HEK293T (cell line): ENCODE data around the gene UVSSA.
"Not testable (repeated sequence)": the region's sequence is repeated elsewhere in the genome, so short reads cannot be mapped to it uniquely, and the experiment has no call there.

ENCODE experiments used
- CTCF ChIA-PET: fragments of 350-600 bp; formaldehyde crosslinking; extraction: SDS; loops from one replicate; lab custom pipeline; 2021; ENCODE audit warnings: antibody characterized with exemption, inconsistent platforms; lab: Yijun Ruan, JAX
- POLR2A ChIA-PET: fragments of 350-600 bp; formaldehyde crosslinking; extraction: SDS; loops from one replicate; lab custom pipeline; 2020; ENCODE audit warnings: antibody characterized with exemption, inconsistent platforms; lab: Yijun Ruan, JAX
- DNase-seq: peaks from one replicate; pipeline ENCODE4 v3.0.0; 2012; ENCODE audit warnings: mixed read lengths; ENCODE audit errors: extremely low spot score
- ARNT ChIP-seq: fragments of 450-650 bp; IDR thresholded peaks from 2 replicates; pipeline ENCODE4 v1.6.1; 2017; ENCODE audit warnings: mild to moderate bottlenecking
- BHLHE40 ChIP-seq: fragments of 450-650 bp; IDR thresholded peaks from 2 replicates; pipeline ENCODE4 v1.6.1; 2016; ENCODE audit warnings: mild to moderate bottlenecking, moderate library complexity, borderline replicate concordance
- CTBP1 ChIP-seq: fragments of 450-650 bp; IDR thresholded peaks from 2 replicates; pipeline ENCODE4 v1.6.1; 2016; ENCODE audit warnings: borderline replicate concordance
- ELF4 ChIP-seq: fragments of 450-650 bp; IDR thresholded peaks from 2 replicates; pipeline ENCODE4 v1.6.1; 2017; ENCODE audit warnings: antibody characterized with exemption
- FOXA1 ChIP-seq: fragments of 450-650 bp; IDR thresholded peaks from 2 replicates; pipeline ENCODE4 v1.6.1; 2016; ENCODE audit warnings: mild to moderate bottlenecking
- FOXK2 ChIP-seq: fragments of 450-650 bp; IDR thresholded peaks from 2 replicates; pipeline ENCODE4 v1.6.1; 2016; ENCODE audit warnings: mild to moderate bottlenecking
- FOXM1 ChIP-seq: fragments of 450-650 bp; IDR thresholded peaks from 2 replicates; pipeline ENCODE4 v1.6.1; 2017; ENCODE audit warnings: mild to moderate bottlenecking, borderline replicate concordance
- HDGF ChIP-seq: fragments of 450-650 bp; IDR thresholded peaks from 2 replicates; pipeline ENCODE4 v1.6.1; 2017; ENCODE audit warnings: antibody characterized with exemption, borderline replicate concordance
- L3MBTL2 ChIP-seq: fragments of 450-650 bp; conservative IDR thresholded peaks from 2 replicates; pipeline ENCODE4 v1.6.1; 2016; ENCODE audit warnings: mild to moderate bottlenecking
- LEF1 ChIP-seq: fragments of 450-650 bp; IDR thresholded peaks from 2 replicates; pipeline ENCODE4 v1.6.1; 2017; ENCODE audit warnings: mild to moderate bottlenecking, borderline replicate concordance
- NFRKB ChIP-seq: fragments of 450-650 bp; IDR thresholded peaks from 2 replicates; pipeline ENCODE4 v1.6.1; 2016; ENCODE audit warnings: mild to moderate bottlenecking, moderate library complexity
- PKNOX1 ChIP-seq: fragments of 450-650 bp; IDR thresholded peaks from 2 replicates; pipeline ENCODE4 v1.6.1; 2016
- SP1 ChIP-seq: fragments of 450-650 bp; IDR thresholded peaks from 2 replicates; pipeline ENCODE4 v1.6.1; 2017
- SUZ12 ChIP-seq: fragments of 450-650 bp; IDR thresholded peaks from 2 replicates; pipeline ENCODE4 v1.6.1; 2016; ENCODE audit warnings: mild to moderate bottlenecking
- TARDBP ChIP-seq: fragments of 450-650 bp; IDR thresholded peaks from 2 replicates; pipeline ENCODE4 v1.6.1; 2016
- ZNF384 ChIP-seq: fragments of 450-650 bp; IDR thresholded peaks from 2 replicates; pipeline ENCODE4 v1.6.1; 2016

UVSSA gene

DNA sequence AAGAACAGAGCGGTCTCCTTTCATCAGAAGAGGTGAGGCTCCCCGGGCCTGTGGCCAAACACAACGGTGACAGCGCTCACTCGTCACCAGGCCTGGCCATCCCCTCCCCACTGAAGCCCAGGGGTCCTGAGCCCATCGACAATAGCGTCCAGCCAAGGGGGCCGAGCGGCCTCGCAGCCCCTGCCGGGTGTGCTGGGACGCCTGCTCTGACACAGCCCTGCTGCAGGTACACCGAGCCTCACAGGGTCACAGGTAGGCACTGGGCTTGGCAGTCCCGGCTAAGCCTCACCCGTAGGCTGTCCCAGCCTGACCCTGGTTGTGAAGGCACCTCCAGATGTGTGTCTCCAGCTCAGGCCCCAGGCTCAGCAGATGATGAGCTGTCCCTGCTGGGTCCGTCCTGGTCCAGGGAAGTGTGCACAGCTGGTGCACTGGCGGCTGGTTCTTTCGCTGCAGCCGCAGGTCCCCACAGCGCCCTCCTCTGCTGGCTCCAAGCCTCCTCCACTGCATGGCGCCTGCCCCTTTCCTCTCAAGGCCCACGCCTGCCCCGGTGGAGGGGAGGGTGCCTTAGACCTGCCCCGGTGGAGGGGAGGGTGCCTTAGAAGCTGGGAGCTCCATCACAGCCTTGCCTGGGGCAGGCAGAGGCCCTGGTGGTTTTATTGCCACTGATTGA lies 21.5 kb downstream of the UVSSA start:
- no peak for DNase-seq
- ChIA-PET POLR2A (interaction anchor here (0.8 kb wide), 1 partner anchor 20 kb away, joined by 3 read pairs; no protein-coding TSS in a partner anchor), CTCF (interaction anchor here (0.8 kb wide), 1 partner anchor 144 kb away, joined by 3 read pairs; no protein-coding TSS in a partner anchor)
- TF ChIP-seq ELF4 (no peak), HDGF (no peak), PKNOX1 (no peak), FOXM1 (no peak), TARDBP (no peak)

DNA sequence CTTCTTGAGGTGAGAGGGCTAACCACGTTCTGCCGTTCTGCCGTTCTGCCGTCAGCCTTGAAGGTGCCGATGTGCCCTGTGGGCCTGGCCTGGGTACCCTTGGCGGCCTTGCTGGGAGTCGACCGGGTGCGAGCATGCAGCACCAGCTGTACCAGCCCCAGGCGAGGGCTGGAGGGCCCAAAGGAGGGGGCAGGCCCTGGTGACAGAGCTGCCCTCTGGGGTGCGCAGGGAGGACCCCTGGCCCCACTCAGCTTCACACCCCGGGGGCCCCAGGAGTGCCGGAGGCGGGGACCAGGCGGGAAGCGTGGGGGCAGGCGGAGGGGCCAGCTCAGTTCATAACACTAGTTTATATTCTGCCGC lies 22.1 kb downstream of the UVSSA start:
- ChIA-PET CTCF (interaction anchor here (0.8 kb wide), 1 partner anchor 144 kb away, joined by 3 read pairs; no protein-coding TSS in a partner anchor), POLR2A (interaction anchor here (0.8 kb wide), 1 partner anchor 20 kb away, joined by 3 read pairs; no protein-coding TSS in a partner anchor)

GRCh38 chr4:1369479-1370079 lies 22.6 kb downstream of the UVSSA start:
- TF ChIP-seq LEF1 = no peak
- TF ChIP-seq PKNOX1 = no peak
- TF ChIP-seq SP1 = no peak
- no peak for TF ChIP-seq HDGF
- no peak for TF ChIP-seq FOXM1
- no peak for TF ChIP-seq L3MBTL2
- TF ChIP-seq ELF4 = no peak
- TF ChIP-seq NFRKB = no peak
- no peak for TF ChIP-seq SUZ12
- TF ChIP-seq ARNT = no peak
- no peak for TF ChIP-seq BHLHE40
- POLR2A ChIA-PET = no interaction called here
- DNase-seq = no peak
- CTCF ChIA-PET = interaction anchor here (0.8 kb wide), 1 partner anchor 143 kb away, joined by 3 read pairs; no protein-coding TSS in a partner anchor

More for the DNA sequence above, 22.1 kb downstream of the UVSSA start:
- no peak for DNase-seq
- TF ChIP-seq L3MBTL2 = no peak
- no peak for TF ChIP-seq ELF4
- no peak for TF ChIP-seq HDGF
- TF ChIP-seq LEF1 = no peak
- no peak for TF ChIP-seq ZNF384
- no peak for TF ChIP-seq SUZ12
- no peak for TF ChIP-seq CTBP1
- no peak for TF ChIP-seq ARNT
- TF ChIP-seq TARDBP = no peak
- no peak for TF ChIP-seq NFRKB

- TF ChIP-seq ELF4 (no peak), FOXA1 (no peak), NFRKB (no peak), ARNT (no peak), TARDBP (no peak), PKNOX1 (no peak), SP1 (no peak), HDGF (no peak), BHLHE40 (no peak)
- no peak for DNase-seq
- CTCF ChIA-PET = interaction anchor here (1.0 kb wide), 1 partner anchor 14 kb away, joined by 3 read pairs; no protein-coding TSS in a partner anchor
- POLR2A ChIA-PET = no interaction called here
Observed at GRCh38 chr4:1370321-1371124, 23.5 kb downstream of the UVSSA start.

GRCh38 chr4:1371176-1372165 lies 24.5 kb downstream of the UVSSA start:
- DNase-seq = no peak
- no peak for TF ChIP-seq HDGF
- TF ChIP-seq ELF4 = no peak
- no peak for TF ChIP-seq FOXK2
- no peak for TF ChIP-seq PKNOX1
- no peak for TF ChIP-seq TARDBP
- no peak for TF ChIP-seq LEF1
- TF ChIP-seq FOXM1 = no peak
- TF ChIP-seq ARNT = no peak
- no peak for TF ChIP-seq NFRKB
- no peak for TF ChIP-seq ZNF384
- no peak for TF ChIP-seq CTBP1
- TF ChIP-seq BHLHE40 = no peak
- TF ChIP-seq SUZ12 = no peak
- no peak for TF ChIP-seq FOXA1
- TF ChIP-seq SP1 = no peak
- TF ChIP-seq L3MBTL2 = no peak
- CTCF ChIA-PET = interaction anchor here (1.0 kb wide), 1 partner anchor 15 kb away, joined by 3 read pairs; no protein-coding TSS in a partner anchor
- POLR2A ChIA-PET = no interaction called here

DNA sequence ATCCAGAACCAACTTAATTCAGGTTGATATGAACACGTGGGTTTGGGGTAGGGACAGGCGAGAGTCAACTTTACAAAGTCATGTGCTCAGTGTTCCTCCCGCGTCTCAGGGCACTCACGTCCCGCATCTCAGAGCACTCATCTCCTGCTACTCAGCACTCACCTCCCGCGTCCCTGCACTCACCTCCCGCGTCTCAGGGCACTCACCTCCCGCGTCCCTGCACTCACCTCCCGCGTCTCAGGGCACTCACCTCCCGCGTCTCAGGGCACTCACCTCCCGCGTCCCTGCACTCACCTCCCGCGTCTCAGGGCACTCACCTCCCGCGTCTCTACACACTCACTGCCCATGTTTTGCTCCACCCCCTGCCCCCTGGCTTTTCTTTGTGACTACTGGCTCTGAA lies 25.6 kb downstream of the UVSSA start:
- CTCF ChIA-PET, DNase-seq, POLR2A ChIA-PET: not testable (repeated sequence)
